Kidney (tissue), 14 donors: Measurements from ENCODE around the gene FRAS1. TPM values are rescaled to one million over a fixed set of nuclear protein-coding genes. Genes with fewer than 3 reads are reported as not detected.
A peak's percentile ranks its signal among the peaks of the same experiment; 100 is the strongest.

Experiments used
- DNase-seq, 5 donors: peaks; one replicate each; pipeline ENCODE4 v3.0.0-alpha.2; 2013 to 2020
- FAIRE-seq: peaks from 2 replicates; lab custom pipeline; 2012; peaks lifted over from hg19 to GRCh38; lab: Jason Lieb, UNC
- H3K27ac ChIP-seq, 2 donors: one replicate each; pipeline ENCODE4 v1.7.0; 2013; ENCODE audit warnings: low read depth in 2 of 2, low read length in 2 of 2, inconsistent platforms in 1 of 2
- H3K27me3 ChIP-seq: one replicate; pipeline ENCODE4 v1.7.1; 2013; ENCODE audit warnings: low read length, inconsistent platforms; ENCODE audit not compliant: control insufficient read depth, insufficient read depth
- H3K36me3 ChIP-seq, 3 donors: one replicate each; pipeline versions ENCODE4 v1.7.0 to v1.7.1; 2013; ENCODE audit warnings: low read length in 3 of 3, control low read depth in 1 of 3, inconsistent platforms in 1 of 3; ENCODE audit not compliant: insufficient read depth in 3 of 3, control insufficient read depth in 2 of 3
- H3K4me1 ChIP-seq, 3 donors: one replicate each; pipeline versions ENCODE4 v1.7.0 to v1.7.1; 2013; ENCODE audit warnings: low read length in 3 of 3, inconsistent platforms in 1 of 3, low read depth in 1 of 3; ENCODE audit not compliant: control insufficient read depth in 2 of 3, insufficient read depth in 2 of 3
- H3K4me3 ChIP-seq, 3 donors: one replicate each; pipeline versions ENCODE4 v1.7.0 to v1.8.1; 2013; ENCODE audit warnings: low read length in 3 of 3, control low read depth in 1 of 3, inconsistent platforms in 1 of 3
- H3K9ac ChIP-seq, 3 donors: one replicate each; pipeline versions ENCODE4 v1.7.0 to v1.7.1; 2013; ENCODE audit warnings: low read length in 3 of 3, control low read depth in 1 of 3, inconsistent platforms in 1 of 3
- H3K9me3 ChIP-seq, 3 donors: one replicate each; pipeline versions ENCODE4 v1.7.0 to v1.7.1; 2013; ENCODE audit warnings: low read length in 3 of 3, control low read depth in 1 of 3, inconsistent platforms in 1 of 3; ENCODE audit not compliant: control insufficient read depth in 2 of 3, insufficient read depth in 1 of 3
- CTCF ChIP-seq: IDR thresholded peaks from 3 replicates; pipeline ENCODE4 v1.5.1; 2012; ENCODE audit warnings: mild to moderate bottlenecking, moderate library complexity, borderline replicate concordance; ENCODE audit not compliant: insufficient read depth; ENCODE audit errors: extremely low read depth
- intact Hi-C: fragments of 100-400 bp; cut with DNase I; formaldehyde crosslinking; loops from one replicate; pipeline ENCODE4 v1.11.1; 2022
- polyA plus RNA-seq: library from polyadenylated mRNA; stranded (reverse); fragments of 350-450 nt; fragmentation: Illumina TruSeq; extraction: RNeasy Lipid Tissue Mini Kit (QIAGEN cat#74804); gene quantifications from one replicate; pipeline ENCODE4 v1.2.3, GENCODE V29; 2014; ENCODE audit warnings: low read depth, low replicate concordance; ENCODE audit not compliant: insufficient read depth
- total RNA-seq: library from RNA; stranded (reverse); fragmentation: NEBNext Ultra II Directional; extraction: Animal tissue kit (Norgen Biotek cat#: 25700); gene quantifications from one replicate; pipeline ENCODE4 v1.2.1, GENCODE V29; 2021
- donor health status: control.
- donor health status: control.
- donor health status: control.
- donor health status: control.
- donor health status: control.
- donor health status: DM: yes; HTN: yes; CAD: no.
- donor health status: Normal renal cell carcinoma (clear cell type).

The FRAS1 gene
- total and polyA plus RNA-seq, 2 donors from 2014 or later = 6.5 to 31.5 TPM

GRCh38 chr4:78513411-78513975, 456.4 kb downstream of the FRAS1 start:
- DNase-seq (no peak), FAIRE-seq (no peak)
- Histone ChIP-seq H3K36me3 (peaks cover 3 to 18% (median 16%) of the 10 kb centered on the region in 3 donors), H3K27me3 (no peaks in the 10 kb centered on the region), H3K4me1 (no peaks in the 10 kb centered on the region), H3K4me3 (no peak overlapping the region), H3K9me3 (no peaks in the 10 kb centered on the region), H3K9ac (no peak overlapping the region), H3K27ac (no peak overlapping the region)
- intact Hi-C loops = no loop called here
- no peak for TF ChIP-seq CTCF

GRCh38 chr4:78517050-78517652, 460.0 kb downstream of the FRAS1 start:
- intact Hi-C loops = loop anchor here (5.0 kb wide), 1 partner anchor 560 kb away; no protein-coding TSS in a partner anchor
- no peaks in the 10 kb centered on the region for H3K27me3 ChIP-seq
- no peak overlapping the region for H3K9ac ChIP-seq
- H3K27ac ChIP-seq = no peak overlapping the region
- H3K4me1 ChIP-seq = no peaks in the 10 kb centered on the region
- FAIRE-seq = peak; percentile 83
- no peak overlapping the region for H3K4me3 ChIP-seq
- peak in 2 of 5 donors; percentile 49 to 73 for DNase-seq
- TF ChIP-seq CTCF = peak; percentile 52
- no peaks in the 10 kb centered on the region for H3K9me3 ChIP-seq
- peaks cover under 1 to 11% (median 3%) of the 10 kb centered on the region in 3 donors for H3K36me3 ChIP-seq

- no peak overlapping the region for H3K4me3 ChIP-seq
- H3K36me3 ChIP-seq = peaks cover 3 to 9% (median 6%) of the 10 kb centered on the region in 3 donors
- no peak overlapping the region for H3K9ac ChIP-seq
- H3K4me1 ChIP-seq = no peaks in the 10 kb centered on the region
- no peak overlapping the region for H3K27ac ChIP-seq
- no peaks in the 10 kb centered on the region for H3K27me3 ChIP-seq
- DNase-seq (no peak), FAIRE-seq (no peak)
- no peaks in the 10 kb centered on the region for H3K9me3 ChIP-seq
- intact Hi-C loops = loop anchor here (5.0 kb wide), 1 partner anchor 561 kb away; no protein-coding TSS in a partner anchor
- TF ChIP-seq CTCF = no peak
Measured at GRCh38 chr4:78518561-78518960, 461.4 kb downstream of the FRAS1 start.
